IMR-90 (cell line): ENCODE results near the gene C2. TPM values are rescaled to one million over a fixed set of nuclear protein-coding genes. Genes with fewer than 3 reads are reported as not detected.
"Not testable (repeated sequence)": the region's sequence is repeated elsewhere in the genome, so short reads cannot be mapped to it uniquely, and the experiment has no call there.

Source experiments
- ATAC-seq: fragments of 200-7000 bp; cut with Tn5 transposase; 2 replicates; pipeline ENCODE4 v1.9.1; 2020; ENCODE audit warnings: low read depth, mild to moderate bottlenecking, moderate library complexity
- BruUV-seq: library from RNA; stranded (reverse); fragments of 400-500 nt; replicated peaks from 2 replicates; lab custom pipeline; 2021; lab: Mats Ljungman, UMichigan
- CTCF ChIA-PET: fragments of 300-600 bp; formaldehyde crosslinking; extraction: SDS; loops from one replicate; lab custom pipeline; 2021; ENCODE audit warnings: antibody characterized with exemption; lab: Yijun Ruan, JAX
- POLR2A ChIA-PET: fragments of 300-600 bp; sonication (Branson Sonifier 250); formaldehyde crosslinking; loops from one replicate; lab custom pipeline; 2022; ENCODE audit warnings: antibody characterized with exemption; ENCODE audit not compliant: unreplicated experiment; lab: Charles Lee
- DNase-seq: peaks from one replicate; pipeline ENCODE4 v3.0.0; 2013
- H2AFZ ChIP-seq: replicated peaks from 2 replicates; pipeline ENCODE3; 2013; ENCODE audit warnings: low read length, mild to moderate bottlenecking; ENCODE audit not compliant: poor library complexity
- H2AK5ac ChIP-seq: 2 replicates; pipeline ENCODE4 v1.6.1; 2013; ENCODE audit warnings: low read depth, low read length, inconsistent platforms
- H2AK9ac ChIP-seq: replicated peaks from 2 replicates; pipeline ENCODE3; 2013; ENCODE audit warnings: mild to moderate bottlenecking, low read depth, low read length, moderate library complexity; ENCODE audit not compliant: poor library complexity
- H2BK120ac ChIP-seq: 2 replicates; pipeline ENCODE4 v1.6.1; 2013; ENCODE audit warnings: low read depth, low read length, inconsistent platforms
- H2BK15ac ChIP-seq: 3 replicates; pipeline ENCODE4 v1.6.1; 2013; ENCODE audit warnings: low read depth, low read length, inconsistent platforms
- H2BK20ac ChIP-seq: 2 replicates; pipeline ENCODE4 v1.6.1; 2013; ENCODE audit warnings: low read depth, mild to moderate bottlenecking, inconsistent platforms, low read length, moderate library complexity
- H2BK5ac ChIP-seq: 2 replicates; pipeline ENCODE4 v1.6.1; 2013; ENCODE audit warnings: mild to moderate bottlenecking, low read depth, low read length, inconsistent platforms; ENCODE audit not compliant: poor library complexity, severe bottlenecking
- H3K14ac ChIP-seq: replicated peaks from 2 replicates; pipeline ENCODE4 v1.6.1; 2013; ENCODE audit warnings: low read depth, low read length, inconsistent platforms
- H3K18ac ChIP-seq: 2 replicates; pipeline ENCODE4 v1.6.1; 2013; ENCODE audit warnings: low read depth, low read length, control low read depth
- H3K23ac ChIP-seq: 2 replicates; pipeline ENCODE4 v1.6.1; 2013; ENCODE audit warnings: low read depth, low read length, inconsistent platforms
- H3K27ac ChIP-seq: 2 replicates; pipeline ENCODE4 v1.5.1; 2013; ENCODE audit warnings: mild to moderate bottlenecking, control low read depth, low read length; ENCODE audit not compliant: insufficient read depth
- H3K27me3 ChIP-seq: 2 replicates; pipeline ENCODE4 v1.6.1; 2013; ENCODE audit warnings: low read length; ENCODE audit not compliant: control insufficient read depth, insufficient read depth
- H3K36me3 ChIP-seq: 2 replicates; pipeline ENCODE4 v1.6.1; 2013; ENCODE audit warnings: low read length, mixed read lengths; ENCODE audit not compliant: control insufficient read depth, insufficient read depth
- H3K4ac ChIP-seq: 2 replicates; pipeline ENCODE4 v1.6.1; 2013; ENCODE audit warnings: low read depth, low read length, inconsistent platforms
- H3K4me1 ChIP-seq: 2 replicates; pipeline ENCODE4 v1.6.1; 2013; ENCODE audit warnings: low read length, mixed read lengths; ENCODE audit not compliant: control insufficient read depth, insufficient read depth
- H3K4me2 ChIP-seq: 2 replicates; pipeline ENCODE4 v1.6.1; 2013; ENCODE audit warnings: low read depth, mild to moderate bottlenecking, control low read depth, low read length, moderate library complexity
- H3K4me3 ChIP-seq: 2 replicates; pipeline ENCODE4 v1.5.1; 2013; ENCODE audit warnings: low read depth, mild to moderate bottlenecking, control low read depth, low read length, moderate library complexity; ENCODE audit not compliant: insufficient read depth
- H3K56ac ChIP-seq: 2 replicates; pipeline ENCODE4 v1.6.1; 2013; ENCODE audit warnings: low read length, inconsistent platforms; ENCODE audit not compliant: insufficient read depth; ENCODE audit errors: extremely low read depth
- H3K79me1 ChIP-seq, 2 experiments: 2 replicates each; pipeline ENCODE4 v1.6.1; 2013; ENCODE audit warnings: low read length in 2 of 2, inconsistent platforms in 1 of 2, low read depth in 1 of 2
- H3K9ac ChIP-seq: 2 replicates; pipeline ENCODE4 v1.6.1; 2013; ENCODE audit warnings: low read depth, low read length, control low read depth
- H3K9me1 ChIP-seq: 2 replicates; pipeline ENCODE4 v1.6.1; 2013; ENCODE audit warnings: low read length, inconsistent platforms; ENCODE audit not compliant: insufficient read depth
- H3K9me3 ChIP-seq: 2 replicates; pipeline ENCODE4 v1.6.1; 2013; ENCODE audit warnings: low read length; ENCODE audit not compliant: control insufficient read depth, insufficient read depth
- H4K20me1 ChIP-seq: 2 replicates; pipeline ENCODE4 v1.6.1; 2013; ENCODE audit warnings: low read length, inconsistent platforms; ENCODE audit not compliant: insufficient read depth
- H4K5ac ChIP-seq: 2 replicates; pipeline ENCODE4 v1.6.1; 2013; ENCODE audit warnings: mild to moderate bottlenecking, low read depth, low read length, control low read depth
- H4K8ac ChIP-seq, 2 experiments: 2 replicates each; pipeline ENCODE4 v1.6.1; 2013; ENCODE audit warnings: low read depth in 2 of 2, low read length in 2 of 2, control low read depth in 1 of 2, inconsistent platforms in 1 of 2
- H4K91ac ChIP-seq: 2 replicates; pipeline ENCODE4 v1.6.1; 2013; ENCODE audit warnings: low read depth, low read length, inconsistent platforms; ENCODE audit not compliant: insufficient read depth
- CEBPB ChIP-seq: IDR thresholded peaks from 2 replicates; pipeline ENCODE4 v1.6.1; 2012; ENCODE audit warnings: low read depth, low read length, improper control_type of control experiment
- WGBS, 2 experiments: methylation state at CpG; one replicate each; pipeline versions ENCODE4 v1.1.5 to v1.1.7; 2013; ENCODE audit warnings: missing lambda C conversion rate in 2 of 2; ENCODE audit not compliant: insufficient read length in 1 of 2; ENCODE audit errors: extremely low coverage in 2 of 2; 5-methylcytosine and 5-hydroxymethylcytosine counted together
- dilution Hi-C: fragments of 300-500 bp; cut with HindIII; formaldehyde crosslinking; loops from one replicate; pipeline ENCODE4 v1.14.3; 2018; ENCODE audit warnings: low sequenced_read_pairs; ENCODE audit not compliant: unreplicated experiment
- in situ Hi-C: fragments of 300-500 bp; cut with MboI; formaldehyde crosslinking; loops from 3 replicates; pipeline ENCODE4 v1.14.3; 2019; ENCODE audit warnings: low sequenced_read_pairs, inconsistent platforms, mixed read lengths
- intact Hi-C: fragments of 100-400 bp; cut with micrococcal nuclease; formaldehyde crosslinking; loops from 2 replicates; pipeline ENCODE4 v1.10.0; 2022
- polyA plus RNA-seq, 3 experiments: library from polyadenylated mRNA; depleted of rRNA; stranded (reverse); fragments of >200 nt; gene quantifications; 2 replicates each; pipeline ENCODE4 v1.2.3, GENCODE V29; 2012; ENCODE audit warnings: low replicate concordance in 1 of 3
- total RNA-seq: library from RNA; depleted of rRNA; stranded (reverse); fragments of >200 nt; gene quantifications from 2 replicates; pipeline ENCODE4 v1.2.3, GENCODE V29; 2012
- TF ChIP-seq, protein P1 (sequence below): fragments of 150-350 bp; IDR thresholded peaks from 2 replicates; pipeline ENCODE4 v1.6.1; 2016; ENCODE audit warnings: low read depth, mild to moderate bottlenecking, low read length, moderate library complexity, borderline replicate concordance

C2 gene
- total and polyA plus RNA-seq, 2 of the 4 experiments (the other 2 are of a cell fraction) = 0.18 to 0.19 TPM

DNA sequence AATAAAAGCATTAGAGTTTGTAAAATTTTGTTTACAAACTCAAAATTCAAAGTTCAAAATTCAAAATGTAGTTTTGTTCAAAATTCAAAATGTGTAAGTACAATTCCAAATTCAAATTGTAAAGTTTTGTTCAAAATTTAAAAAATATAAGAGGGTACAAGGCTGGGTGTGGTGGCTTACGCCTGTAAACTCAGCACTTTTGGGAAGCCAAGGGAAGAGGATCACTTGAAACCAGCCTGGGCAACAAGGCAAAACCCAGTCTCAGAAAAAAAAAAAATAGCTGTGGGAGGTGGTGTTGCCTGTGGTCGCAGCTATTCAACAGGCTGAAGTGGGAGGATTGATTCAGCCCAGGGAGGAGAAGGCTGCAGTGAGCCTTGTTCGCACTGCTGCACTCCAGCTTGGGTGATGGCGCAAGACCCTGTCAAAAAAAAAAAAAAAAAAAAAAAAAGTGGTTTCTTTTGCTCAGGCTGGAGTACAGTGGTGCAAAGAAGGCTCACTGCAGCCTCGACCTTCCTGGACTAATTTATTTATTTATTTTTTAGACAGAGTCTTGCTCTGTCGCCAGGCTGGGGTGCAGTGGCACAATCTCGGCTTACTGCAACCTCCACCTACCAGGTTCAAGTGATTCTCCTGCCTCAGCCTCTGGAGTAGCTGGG lies 20.2 kb upstream of the C2 start:
- DNase-seq (peak; percentile 85), ATAC-seq (peak; percentile 46)
- Histone ChIP-seq H4K5ac (no peak overlapping the region), H3K9me1 (peaks cover 14% of the 10 kb centered on the region; the same call in 1 of the 2 replicates), H3K27ac (peak overlapping the region; percentile 55; the same call in 1 of the 2 replicates), H3K27me3 (no peaks in the 10 kb centered on the region), H3K79me1 (no peaks in the 10 kb centered on the region), H4K20me1 (no peaks in the 10 kb centered on the region), H4K91ac (no peak overlapping the region), H3K4me3 (no peak overlapping the region), H3K9ac (no peak overlapping the region), H2AK5ac (0 out of 2 replicates have a peak overlapping the region, but pooled peaks have one; percentile 15), H3K4me1 (peaks cover 10% of the 10 kb centered on the region), H3K4ac (peak overlapping the region; percentile 52; the same call in 1 of the 2 replicates), H3K56ac (no peak overlapping the region), H2BK120ac (no peak overlapping the region), H3K18ac (no peak overlapping the region), H2AK9ac (no peak overlapping the region), H2BK5ac (no peak overlapping the region), H3K4me2 (no peak overlapping the region), H2BK15ac (no peak overlapping the region), H2BK20ac (no peak overlapping the region), H3K23ac (no peak overlapping the region), H4K8ac (peak overlapping the region in 1 of 2 experiments; percentile 30; a peak in 1 of 4 replicates), H3K9me3 (no peaks in the 10 kb centered on the region), H3K36me3 (no peaks in the 10 kb centered on the region), H2AFZ (peak overlapping the region; percentile 26), H3K14ac (0 out of 2 replicates have a peak overlapping the region, but pooled peaks have one; percentile 25)
- in situ Hi-C loops (no loop called here), dilution Hi-C loops (no loop called here), intact Hi-C loops (no loop called here)
- ChIA-PET POLR2A (no interaction called here), CTCF (interaction anchor here (0.6 to 1.2 kb wide), 2 partner anchors 45 to 686 kb away, joined by 3 read pairs; no protein-coding TSS in a partner anchor)
- BruUV-seq = no TSS peak
- WGBS, 2 experiments = 7% methylated on average over 2 of the region's 7 CpGs; no CpG with 5 or more reads in 1 of the 2 experiments
- TF ChIP-seq CEBPB = peak; percentile 93
- TF ChIP-seq, protein P1, sequence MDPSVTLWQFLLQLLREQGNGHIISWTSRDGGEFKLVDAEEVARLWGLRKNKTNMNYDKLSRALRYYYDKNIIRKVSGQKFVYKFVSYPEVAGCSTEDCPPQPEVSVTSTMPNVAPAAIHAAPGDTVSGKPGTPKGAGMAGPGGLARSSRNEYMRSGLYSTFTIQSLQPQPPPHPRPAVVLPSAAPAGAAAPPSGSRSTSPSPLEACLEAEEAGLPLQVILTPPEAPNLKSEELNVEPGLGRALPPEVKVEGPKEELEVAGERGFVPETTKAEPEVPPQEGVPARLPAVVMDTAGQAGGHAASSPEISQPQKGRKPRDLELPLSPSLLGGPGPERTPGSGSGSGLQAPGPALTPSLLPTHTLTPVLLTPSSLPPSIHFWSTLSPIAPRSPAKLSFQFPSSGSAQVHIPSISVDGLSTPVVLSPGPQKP = no peak

GRCh38 chr6:31908255-31908654 lies 19.3 kb upstream of the C2 start:
- ATAC-seq, H3K9me3 ChIP-seq, intact Hi-C loops, BruUV-seq, H3K27me3 ChIP-seq, POLR2A ChIA-PET, dilution Hi-C loops, H3K4me3 ChIP-seq, H2BK20ac ChIP-seq, H4K8ac ChIP-seq, H3K56ac ChIP-seq, H3K4me1 ChIP-seq, H4K5ac ChIP-seq, H3K4ac ChIP-seq, DNase-seq, H3K9ac ChIP-seq, H3K79me1 ChIP-seq, H3K14ac ChIP-seq, H3K36me3 ChIP-seq, H2AK5ac ChIP-seq, H2BK15ac ChIP-seq, H2BK120ac ChIP-seq, H4K20me1 ChIP-seq, in situ Hi-C loops, H2AFZ ChIP-seq: not testable (repeated sequence)
- CTCF ChIA-PET = interaction anchor here (1.2 kb wide), 1 partner anchor 44 kb away, joined by 3 read pairs; no protein-coding TSS in a partner anchor
- H3K18ac ChIP-seq = peak overlapping the region; percentile 49; the same call in 1 of the 2 replicates
- H2BK5ac ChIP-seq = peak overlapping the region; percentile 4
- peaks cover 12% of the 10 kb centered on the region; the same call in 1 of the 2 replicates for H3K9me1 ChIP-seq
- peak overlapping the region; percentile 55 for H2AK9ac ChIP-seq
- H4K91ac ChIP-seq = peak overlapping the region; percentile 28; the same call in 1 of the 2 replicates
- H3K23ac ChIP-seq = peak overlapping the region; percentile 1; the same call in 1 of the 2 replicates
- 0 out of 2 replicates have a peak overlapping the region, but pooled peaks have one; percentile 86 for H3K4me2 ChIP-seq
- H3K27ac ChIP-seq = peak overlapping the region; percentile 27; the same call in 1 of the 2 replicates
- WGBS, 2 experiments = no CpG with 5 or more reads among the region's 5 CpGs
